Prostate gland (tissue), 2 donors: ENCODE results near the gene SCAI.

Source experiments
- CTCF ChIP-seq, 4 experiments: fragments of 200-600 bp in 2 of 4; fragments of 450-650 bp in 2 of 4; sonication (generic) in 2 of 4; IDR thresholded peaks; 1 replicate in 3 of 4; 2 replicates in 1 of 4; pipeline ENCODE4 v1.5.1; 2016 to 2019; ENCODE audit warnings: antibody characterized with exemption in 4 of 4, mild to moderate bottlenecking in 2 of 4, moderate library complexity in 2 of 4
- POLR2A ChIP-seq: fragments of 450-650 bp; IDR thresholded peaks from one replicate; pipeline ENCODE4 v1.6.1; 2016; ENCODE audit warnings: antibody characterized with exemption, mild to moderate bottlenecking

- TF ChIP-seq CTCF (IDR thresholded peaks at IDR 0.05): no peak
- TF ChIP-seq POLR2A: no peak
Observed at GRCh38 chr9:125089331-125089730, 54.0 kb downstream of the SCAI start.
